Spleen (tissue), 11 donors: ENCODE measurements around the gene FAF1. TPM values are rescaled to one million over a fixed set of nuclear protein-coding genes. Genes with fewer than 3 reads are reported as not detected.

Experiments
- DNase-seq: peaks from one replicate; pipeline ENCODE4 v3.0.0-alpha.2; 2020
- H3K27ac ChIP-seq, 8 donors: fragments of 200-600 bp; sonication (generic) in 7 of 8; 1 replicate in 4 of 8; 2 replicates in 4 of 8; pipeline versions ENCODE4 v1.5.0 to v1.8.0; 2016 to 2021; ENCODE audit warnings: inconsistent platforms in 4 of 8, mild to moderate bottlenecking in 4 of 8, moderate library complexity in 1 of 8
- H3K27me3 ChIP-seq, 7 donors: fragments of 200-600 bp; sonication (generic) in 6 of 7; replicated peaks in 1 of 7; 1 replicate in 4 of 7; 2 replicates in 3 of 7; pipeline versions ENCODE4 v1.5.0 to v1.8.0; 2016 to 2021; ENCODE audit warnings: inconsistent platforms in 3 of 7, mild to moderate bottlenecking in 1 of 7
- H3K36me3 ChIP-seq, 6 donors: fragments of 200-600 bp; sonication (generic) in 5 of 6; 1 replicate in 4 of 6; 2 replicates in 2 of 6; pipeline versions ENCODE4 v1.5.0 to v1.8.0; 2016 to 2021; ENCODE audit warnings: inconsistent platforms in 2 of 6
- H3K4me1 ChIP-seq, 6 donors: fragments of 200-600 bp; sonication (generic) in 5 of 6; 1 replicate in 3 of 6; 2 replicates in 3 of 6; pipeline versions ENCODE4 v1.5.0 to v1.8.0; 2016 to 2021; ENCODE audit warnings: inconsistent platforms in 3 of 6
- H3K4me3 ChIP-seq, 8 donors: fragments of 200-600 bp; sonication (generic) in 7 of 8; 1 replicate in 4 of 8; 2 replicates in 4 of 8; pipeline versions ENCODE4 v1.5.0 to v1.8.0; 2016 to 2021; ENCODE audit warnings: inconsistent platforms in 4 of 8, mild to moderate bottlenecking in 4 of 8, moderate library complexity in 2 of 8
- H3K9me3 ChIP-seq, 8 donors: fragments of 200-600 bp; sonication (generic) in 7 of 8; 1 replicate in 4 of 8; 2 replicates in 4 of 8; pipeline versions ENCODE4 v1.5.0 to v1.8.0; 2016 to 2021; ENCODE audit warnings: inconsistent platforms in 4 of 8
- POLR2A ChIP-seq, 3 donors: fragments of 450-650 bp; IDR thresholded peaks; one replicate each; pipeline ENCODE4 v1.5.1; 2017; ENCODE audit warnings: antibody characterized with exemption in 3 of 3, mild to moderate bottlenecking in 1 of 3
- POLR2AphosphoS5 ChIP-seq, 3 donors: sonication (generic); formaldehyde crosslinking; IDR thresholded peaks; one replicate each; pipeline ENCODE4 v1.5.1; 2017; ENCODE audit warnings: antibody characterized with exemption in 3 of 3
- WGBS, 5 donors: extraction: QIAGEN DNeasy Blood & Tissue Kit in 3 of 5; methylation state at CpG; one replicate each; pipeline versions ENCODE4 v1.1.5 to v1.1.7; 2013 to 2018; 5-methylcytosine and 5-hydroxymethylcytosine counted together
- intact Hi-C: fragments of 100-400 bp; cut with DNase I; formaldehyde crosslinking; loops from one replicate; pipeline ENCODE4 v1.15.0; 2023; ENCODE audit warnings: low total_unique reads
- polyA plus RNA-seq, 3 donors: library from polyadenylated mRNA; stranded (reverse); fragments of 200-250 nt; gene quantifications; one replicate each; pipeline ENCODE4 v1.2.1, GENCODE V29; 2013
- total RNA-seq, 7 donors: library from RNA; depleted of rRNA in 3 of 7; stranded (reverse); fragments of >200 nt in 3 of 7; fragmentation: NEBNext Ultra II Directional in 4 of 7; extraction: Animal tissue kit (Norgen Biotek cat#: 25700) in 4 of 7; gene quantifications; one replicate each; pipeline versions ENCODE4 v1.1.0 to v1.2.1, GENCODE V29; 2016 to 2021
- TF ChIP-seq, protein P1 (sequence below), 11 experiments: fragments of 200-600 bp in 7 of 11; fragments of 450-650 bp in 4 of 11; sonication (generic) in 4 of 11; IDR thresholded peaks in 8 of 11; conservative IDR thresholded peaks in 3 of 11; 1 replicate in 7 of 11; 2 replicates in 4 of 11; pipeline versions ENCODE4 v1.4.0 to v1.8.0; 2016 to 2021; ENCODE audit warnings: antibody characterized with exemption in 11 of 11, inconsistent platforms in 4 of 11, mild to moderate bottlenecking in 1 of 11
- donor health status: healthy with polysubstance abuse.
- donor health status: DM: no; HTN: no; CAD: no; lungs with moderate emphysema.
- donor health status: DM: no; HTN: no; CAD: no.
- donor health status: Bipolar disorder and iron deficiency.
- donor health status: healthy.
- donor health status: DM: no; HTN: no; CAD: no.
- donor health status: DM: yes; HTN: yes; CAD: no.

FAF1 gene
- total and polyA plus RNA-seq, 10 donors, result 16.7 to 58.7 (median 40.0) TPM

GRCh38 chr1:50476800-50477199, 483.3 kb downstream of the FAF1 start:
- WGBS, 5 donors, result 50 to 92% (median 91%) methylated on average over 1 of the region's 1 CpG
- TF ChIP-seq POLR2AphosphoS5 (IDR thresholded peaks at IDR 0.05) (no peak), POLR2A (IDR thresholded peaks at IDR 0.05) (no peak)
- TF ChIP-seq, protein P1, sequence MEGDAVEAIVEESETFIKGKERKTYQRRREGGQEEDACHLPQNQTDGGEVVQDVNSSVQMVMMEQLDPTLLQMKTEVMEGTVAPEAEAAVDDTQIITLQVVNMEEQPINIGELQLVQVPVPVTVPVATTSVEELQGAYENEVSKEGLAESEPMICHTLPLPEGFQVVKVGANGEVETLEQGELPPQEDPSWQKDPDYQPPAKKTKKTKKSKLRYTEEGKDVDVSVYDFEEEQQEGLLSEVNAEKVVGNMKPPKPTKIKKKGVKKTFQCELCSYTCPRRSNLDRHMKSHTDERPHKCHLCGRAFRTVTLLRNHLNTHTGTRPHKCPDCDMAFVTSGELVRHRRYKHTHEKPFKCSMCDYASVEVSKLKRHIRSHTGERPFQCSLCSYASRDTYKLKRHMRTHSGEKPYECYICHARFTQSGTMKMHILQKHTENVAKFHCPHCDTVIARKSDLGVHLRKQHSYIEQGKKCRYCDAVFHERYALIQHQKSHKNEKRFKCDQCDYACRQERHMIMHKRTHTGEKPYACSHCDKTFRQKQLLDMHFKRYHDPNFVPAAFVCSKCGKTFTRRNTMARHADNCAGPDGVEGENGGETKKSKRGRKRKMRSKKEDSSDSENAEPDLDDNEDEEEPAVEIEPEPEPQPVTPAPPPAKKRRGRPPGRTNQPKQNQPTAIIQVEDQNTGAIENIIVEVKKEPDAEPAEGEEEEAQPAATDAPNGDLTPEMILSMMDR (IDR thresholded peaks at IDR 0.05 in 8 of 11, conservative IDR thresholded peaks at IDR 0.05 in 3 of 11), result no peak

DNA sequence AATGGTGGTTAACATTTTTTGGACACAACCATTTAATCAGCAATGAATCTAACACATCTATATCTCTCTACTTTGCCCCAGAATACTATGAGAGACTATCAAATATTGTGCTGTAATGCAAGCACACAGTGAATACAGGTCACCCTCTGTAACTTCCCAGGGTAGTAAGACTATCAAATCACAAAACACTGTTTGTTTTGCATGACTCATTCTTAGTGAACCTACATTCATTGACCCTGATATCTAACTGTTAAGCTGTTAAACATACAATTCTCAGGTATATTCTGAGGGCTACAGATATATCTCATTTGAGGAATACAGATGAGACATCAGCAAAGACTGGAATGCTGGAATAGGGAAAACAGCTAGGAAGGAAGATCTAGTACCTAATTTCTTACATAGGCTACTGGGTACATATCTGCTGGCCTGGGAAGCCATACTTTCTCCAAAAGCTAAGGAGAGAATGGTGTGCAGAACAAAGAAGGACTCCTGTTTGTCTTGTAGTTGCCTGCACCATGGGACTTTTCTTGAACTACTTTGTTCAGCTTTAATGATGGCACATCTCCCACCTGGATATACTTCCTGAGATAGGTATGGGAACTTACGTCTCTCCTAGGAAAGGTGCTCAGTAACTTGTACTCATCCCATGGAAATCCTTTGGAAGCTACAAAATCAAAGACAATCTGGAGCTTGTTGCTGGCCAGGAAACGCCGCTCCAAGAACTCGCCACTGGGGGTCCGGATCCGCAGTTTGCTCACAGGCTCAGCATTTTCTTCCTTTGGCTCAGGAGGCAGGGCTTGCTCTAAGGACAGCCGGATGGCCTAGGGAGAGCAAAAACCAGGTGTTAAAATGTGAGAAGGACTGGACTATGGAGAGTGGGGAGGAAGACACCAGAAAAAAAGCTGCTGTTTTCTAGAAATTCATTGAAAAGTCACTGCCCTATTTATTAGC, 484.9 kb downstream of the FAF1 start:
- no peaks in the 10 kb centered on the region for H3K4me1 ChIP-seq
- peaks cover 0 to 57% (median 15%) of the 10 kb centered on the region in 6 donors for H3K36me3 ChIP-seq
- no peak for DNase-seq
- no peak overlapping the region for H3K27ac ChIP-seq
- no peak for TF ChIP-seq POLR2AphosphoS5 (IDR thresholded peaks at IDR 0.05)
- TF ChIP-seq, protein P1 (IDR thresholded peaks at IDR 0.05 in 8 of 11, conservative IDR thresholded peaks at IDR 0.05 in 3 of 11), result no peak
- no peak for TF ChIP-seq POLR2A (IDR thresholded peaks at IDR 0.05)
- H3K27me3 ChIP-seq, result no peaks in the 10 kb centered on the region
- intact Hi-C loops, result no loop called here
- 94 to 98% (median 97%) methylated on average over 7 of the region's 7 CpGs for WGBS, 5 donors
- no peak overlapping the region for H3K4me3 ChIP-seq
- H3K9me3 ChIP-seq, result no peaks in the 10 kb centered on the region

More at GRCh38 chr1:50476800-50477199, 483.3 kb downstream of the FAF1 start:
- no peaks in the 10 kb centered on the region for H3K27me3 ChIP-seq
- intact Hi-C loops, result no loop called here
- peaks cover 0 to 57% (median 15%) of the 10 kb centered on the region in 6 donors for H3K36me3 ChIP-seq
- H3K4me1 ChIP-seq, result no peaks in the 10 kb centered on the region
- no peak overlapping the region for H3K27ac ChIP-seq
- H3K9me3 ChIP-seq, result no peaks in the 10 kb centered on the region
- no peak for DNase-seq
- no peak overlapping the region for H3K4me3 ChIP-seq

- no peak for DNase-seq
- Histone ChIP-seq H3K36me3 (peaks cover 0 to 64% (median 15%) of the 10 kb centered on the region in 6 donors), H3K27me3 (no peaks in the 10 kb centered on the region), H3K4me3 (no peak overlapping the region), H3K9me3 (no peaks in the 10 kb centered on the region), H3K4me1 (no peaks in the 10 kb centered on the region), H3K27ac (no peak overlapping the region)
- TF ChIP-seq POLR2AphosphoS5 (IDR thresholded peaks at IDR 0.05), result no peak
- TF ChIP-seq, protein P1 (IDR thresholded peaks at IDR 0.05 in 8 of 11, conservative IDR thresholded peaks at IDR 0.05 in 3 of 11), result no peak
- intact Hi-C loops, result no loop called here
Measured at GRCh38 chr1:50473513-50473912, 486.6 kb downstream of the FAF1 start.

- no peak for DNase-seq
- intact Hi-C loops, result no loop called here
- WGBS, 5 donors, result 77 to 97% (median 85%) methylated on average over 3 of the region's 3 CpGs
Measured at GRCh38 chr1:50471967-50472366, 488.1 kb downstream of the FAF1 start.

More at GRCh38 chr1:50471967-50472366, 488.1 kb downstream of the FAF1 start:
- Histone ChIP-seq H3K4me1 (no peaks in the 10 kb centered on the region), H3K27me3 (no peaks in the 10 kb centered on the region), H3K4me3 (no peak overlapping the region), H3K27ac (no peak overlapping the region), H3K9me3 (no peaks in the 10 kb centered on the region), H3K36me3 (peaks cover 0 to 72% (median 15%) of the 10 kb centered on the region in 6 donors)
- no peak for TF ChIP-seq POLR2A (IDR thresholded peaks at IDR 0.05)
- TF ChIP-seq, protein P1 (IDR thresholded peaks at IDR 0.05 in 8 of 11, conservative IDR thresholded peaks at IDR 0.05 in 3 of 11), result no peak
- TF ChIP-seq POLR2AphosphoS5 (IDR thresholded peaks at IDR 0.05), result no peak
